Measurements from ENCODE around the gene PRDM16.

The PRDM16 gene

DNA sequence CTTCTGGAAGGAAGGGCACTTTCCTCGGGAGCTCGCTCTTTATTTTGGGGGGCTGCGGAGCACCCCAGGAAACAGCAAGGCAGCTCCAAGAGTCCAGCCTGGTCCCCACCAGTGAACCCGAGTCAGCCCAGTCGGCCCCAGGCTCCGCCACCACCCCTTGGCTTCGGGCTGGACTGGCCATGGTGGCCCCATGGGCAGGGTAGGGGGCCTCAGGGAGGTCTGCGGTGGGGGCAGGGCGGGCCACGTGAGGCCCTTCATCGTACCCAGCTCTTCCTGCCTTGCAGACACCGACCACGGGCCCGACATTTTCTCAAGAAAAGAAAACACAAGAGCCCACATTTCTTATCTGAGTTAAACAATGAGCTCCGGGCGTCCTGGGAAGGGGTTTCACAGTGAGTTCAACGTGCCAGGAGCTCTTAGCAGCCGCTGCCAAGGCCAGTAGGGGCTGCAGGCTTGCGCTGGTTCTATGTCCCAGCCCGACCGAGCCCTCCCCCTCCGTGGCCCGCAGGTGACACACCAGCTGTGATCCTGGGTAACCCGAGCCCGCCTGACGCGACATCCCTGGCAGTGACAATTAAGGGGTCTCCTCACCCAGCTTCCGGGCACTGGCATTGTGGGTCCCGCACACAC is 66.2 kb downstream of the PRDM16 start:
- Histone ChIP-seq H3K4me3 (ENCODE audit: low read length) (no peak overlapping the region), H3K9ac (ENCODE audit: low read length) (no peak overlapping the region), H3K27me3 (ENCODE audit: control insufficient read depth, insufficient read depth, low read length) (peaks cover 7% of the 10 kb centered on the region), H3K36me3 (ENCODE audit: control insufficient read depth, insufficient read depth, low read length) (no peaks in the 10 kb centered on the region), H3K27ac (ENCODE audit: low read depth, low read length) (no peak overlapping the region), H3K4me1 (ENCODE audit: control insufficient read depth, insufficient read depth, low read length) (peaks cover 4% of the 10 kb centered on the region)

DNA sequence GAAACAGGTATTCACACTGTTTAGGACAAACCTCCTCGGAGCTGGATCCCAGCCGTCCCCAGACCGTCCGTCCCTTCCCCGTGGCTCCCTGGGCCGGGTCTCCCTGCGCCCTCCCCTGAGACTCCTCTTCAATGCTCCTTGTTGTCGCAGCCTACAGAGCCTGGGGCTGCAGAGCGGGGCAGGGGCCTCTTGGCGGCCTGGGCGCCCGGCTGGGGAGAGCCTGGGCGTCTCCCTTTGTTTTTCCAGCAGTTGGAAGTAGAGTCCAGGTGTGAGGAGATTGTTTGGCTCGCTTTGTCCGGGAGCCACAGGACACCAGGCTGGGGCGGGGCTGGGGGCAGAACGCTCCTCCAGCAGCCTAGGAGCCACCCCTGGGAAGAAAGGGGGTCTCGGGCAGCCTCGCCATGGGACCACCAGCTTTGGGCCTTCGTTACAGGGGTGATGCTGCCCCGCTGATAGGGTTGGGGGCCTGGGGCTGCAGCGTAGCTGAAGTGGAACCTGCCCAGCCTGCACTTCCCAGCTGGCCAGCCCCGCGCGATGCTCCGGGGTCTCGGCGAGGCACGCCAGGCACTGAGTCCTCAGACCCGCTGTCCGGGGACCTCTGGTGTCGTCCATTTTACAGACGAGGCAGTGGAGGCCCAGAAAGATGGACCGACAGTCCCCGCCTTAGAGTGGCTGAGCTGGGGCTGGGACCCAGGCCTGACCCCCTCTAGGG is 66.9 kb downstream of the PRDM16 start:
- Histone ChIP-seq H3K4me1 (ENCODE audit: control insufficient read depth, insufficient read depth, low read length) (peaks cover 4% of the 10 kb centered on the region), H3K27ac (ENCODE audit: low read depth, low read length) (no peak overlapping the region), H3K36me3 (ENCODE audit: control insufficient read depth, insufficient read depth, low read length) (no peaks in the 10 kb centered on the region), H3K4me3 (ENCODE audit: low read length) (no peak overlapping the region), H3K27me3 (ENCODE audit: control insufficient read depth, insufficient read depth, low read length) (peaks cover 10% of the 10 kb centered on the region), H3K9ac (ENCODE audit: low read length) (no peak overlapping the region)

- no peak overlapping the region for H3K9ac ChIP-seq (ENCODE audit: low read length)
- no peaks in the 10 kb centered on the region for H3K36me3 ChIP-seq (ENCODE audit: control insufficient read depth, insufficient read depth, low read length)
- no peak overlapping the region for H3K4me3 ChIP-seq (ENCODE audit: low read length)
- H3K27ac ChIP-seq (ENCODE audit: low read depth, low read length): no peak overlapping the region
- H3K4me1 ChIP-seq (ENCODE audit: control insufficient read depth, insufficient read depth, low read length): peaks cover 4% of the 10 kb centered on the region
- peaks cover 10% of the 10 kb centered on the region for H3K27me3 ChIP-seq (ENCODE audit: control insufficient read depth, insufficient read depth, low read length)
Measured at GRCh38 chr1:3136532-3136931, 67.5 kb downstream of the PRDM16 start.

DNA sequence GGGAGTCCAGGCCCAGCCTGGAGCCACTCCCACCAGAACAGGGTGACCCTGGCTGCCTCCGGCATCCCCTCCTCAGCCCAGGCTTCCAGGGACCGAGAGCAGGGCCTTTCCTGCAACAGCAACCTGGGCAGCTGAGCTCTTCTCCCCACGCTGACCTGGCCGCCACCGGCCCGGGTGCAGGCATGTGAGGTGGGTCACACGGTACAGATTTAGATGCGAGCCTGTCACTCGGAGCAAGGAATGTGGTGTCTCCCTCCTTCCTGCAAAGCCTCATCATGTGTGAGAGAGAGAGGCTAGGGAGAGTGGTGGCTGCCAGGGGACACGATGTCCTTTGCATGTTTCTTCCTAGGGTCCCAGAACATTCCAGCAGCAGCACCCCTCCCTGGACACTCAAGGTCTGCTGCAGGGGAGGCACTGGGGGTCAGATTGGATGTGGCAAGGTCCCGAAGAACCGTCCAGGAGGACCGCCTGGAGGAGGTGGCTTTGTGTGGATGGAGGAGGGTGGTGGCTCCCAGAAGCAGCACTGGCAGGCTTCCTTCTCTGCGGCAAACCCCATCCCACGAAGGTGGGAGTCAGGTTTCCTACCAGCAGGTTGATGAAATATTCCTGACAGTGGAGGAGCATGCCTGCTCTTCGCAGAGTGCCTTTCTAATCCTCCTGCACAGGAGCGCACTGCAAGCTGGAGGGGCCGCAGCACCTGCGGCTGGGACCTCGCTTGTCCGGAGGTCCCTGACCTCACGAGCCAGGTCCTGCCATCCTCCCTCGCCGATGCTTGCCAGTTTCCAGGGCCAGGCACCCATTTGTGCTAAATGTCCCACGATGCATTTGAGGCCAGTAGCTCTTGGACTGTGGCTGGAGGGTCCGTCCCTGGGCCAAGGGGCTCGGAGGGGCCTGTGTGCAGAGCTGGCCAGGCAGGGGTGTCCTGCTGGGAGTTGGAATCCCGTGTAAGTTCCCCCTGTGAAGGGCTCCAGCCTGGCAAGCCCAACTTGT is 68.4 kb downstream of the PRDM16 start:
- peaks cover 10% of the 10 kb centered on the region for H3K27me3 ChIP-seq (ENCODE audit: control insufficient read depth, insufficient read depth, low read length)

GRCh38 chr1:3138623-3139151 is 69.7 kb downstream of the PRDM16 start:
- Histone ChIP-seq H3K9ac (ENCODE audit: low read length) (no peak overlapping the region), H3K27me3 (ENCODE audit: control insufficient read depth, insufficient read depth, low read length) (peaks cover 13% of the 10 kb centered on the region), H3K27ac (ENCODE audit: low read depth, low read length) (no peak overlapping the region), H3K4me1 (ENCODE audit: control insufficient read depth, insufficient read depth, low read length) (peaks cover 4% of the 10 kb centered on the region), H3K4me3 (ENCODE audit: low read length) (no peak overlapping the region), H3K36me3 (ENCODE audit: control insufficient read depth, insufficient read depth, low read length) (no peaks in the 10 kb centered on the region)

More for the DNA sequence above, 68.4 kb downstream of the PRDM16 start:
- H3K4me1 ChIP-seq (ENCODE audit: control insufficient read depth, insufficient read depth, low read length): peaks cover 4% of the 10 kb centered on the region
- no peak overlapping the region for H3K9ac ChIP-seq (ENCODE audit: low read length)
- H3K27ac ChIP-seq (ENCODE audit: low read depth, low read length): no peak overlapping the region
- no peak overlapping the region for H3K4me3 ChIP-seq (ENCODE audit: low read length)
- no peaks in the 10 kb centered on the region for H3K36me3 ChIP-seq (ENCODE audit: control insufficient read depth, insufficient read depth, low read length)

- Histone ChIP-seq H3K27me3 (ENCODE audit: control insufficient read depth, insufficient read depth, low read length) (peaks cover 16% of the 10 kb centered on the region), H3K4me3 (ENCODE audit: low read length) (peak overlapping the region; percentile 27), H3K9ac (ENCODE audit: low read length) (no peak overlapping the region), H3K27ac (ENCODE audit: low read depth, low read length) (no peak overlapping the region), H3K36me3 (ENCODE audit: control insufficient read depth, insufficient read depth, low read length) (no peaks in the 10 kb centered on the region), H3K4me1 (ENCODE audit: control insufficient read depth, insufficient read depth, low read length) (peaks cover 4% of the 10 kb centered on the region)
Measured at GRCh38 chr1:3139451-3139852, 70.4 kb downstream of the PRDM16 start.

- H3K4me1 ChIP-seq (ENCODE audit: control insufficient read depth, insufficient read depth, low read length): peaks cover 4% of the 10 kb centered on the region
- no peaks in the 10 kb centered on the region for H3K36me3 ChIP-seq (ENCODE audit: control insufficient read depth, insufficient read depth, low read length)
- H3K4me3 ChIP-seq (ENCODE audit: low read length): peak overlapping the region; percentile 27
- no peak overlapping the region for H3K9ac ChIP-seq (ENCODE audit: low read length)
- H3K27ac ChIP-seq (ENCODE audit: low read depth, low read length): no peak overlapping the region
- H3K27me3 ChIP-seq (ENCODE audit: control insufficient read depth, insufficient read depth, low read length): peaks cover 16% of the 10 kb centered on the region
Measured at GRCh38 chr1:3139871-3140361, 70.9 kb downstream of the PRDM16 start.

DNA sequence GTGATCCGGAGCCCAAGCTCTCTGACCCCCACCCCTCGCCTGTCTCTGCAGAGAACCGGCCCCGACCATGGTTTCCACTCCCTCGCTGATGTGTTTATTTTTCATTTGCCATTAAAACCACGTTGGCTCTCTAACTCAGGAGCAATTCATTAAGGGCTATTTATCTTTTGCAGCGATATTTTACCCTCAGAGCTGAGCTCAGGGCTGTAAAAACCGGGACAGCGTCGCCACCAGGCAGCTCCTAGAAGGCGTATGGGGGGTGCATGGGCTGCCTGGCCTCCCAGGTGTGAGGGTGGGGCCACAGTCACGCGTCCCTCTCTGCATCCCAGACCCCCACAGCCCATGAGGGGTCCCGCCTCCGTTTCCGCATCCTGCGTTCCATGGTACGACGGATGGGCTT is 71.4 kb downstream of the PRDM16 start:
- peaks cover 16% of the 10 kb centered on the region for H3K27me3 ChIP-seq (ENCODE audit: control insufficient read depth, insufficient read depth, low read length)
- no peaks in the 10 kb centered on the region for H3K36me3 ChIP-seq (ENCODE audit: control insufficient read depth, insufficient read depth, low read length)
- no peak overlapping the region for H3K27ac ChIP-seq (ENCODE audit: low read depth, low read length)
- no peak overlapping the region for H3K4me3 ChIP-seq (ENCODE audit: low read length)
- H3K9ac ChIP-seq (ENCODE audit: low read length): no peak overlapping the region
- H3K4me1 ChIP-seq (ENCODE audit: control insufficient read depth, insufficient read depth, low read length): peaks cover 4% of the 10 kb centered on the region

DNA sequence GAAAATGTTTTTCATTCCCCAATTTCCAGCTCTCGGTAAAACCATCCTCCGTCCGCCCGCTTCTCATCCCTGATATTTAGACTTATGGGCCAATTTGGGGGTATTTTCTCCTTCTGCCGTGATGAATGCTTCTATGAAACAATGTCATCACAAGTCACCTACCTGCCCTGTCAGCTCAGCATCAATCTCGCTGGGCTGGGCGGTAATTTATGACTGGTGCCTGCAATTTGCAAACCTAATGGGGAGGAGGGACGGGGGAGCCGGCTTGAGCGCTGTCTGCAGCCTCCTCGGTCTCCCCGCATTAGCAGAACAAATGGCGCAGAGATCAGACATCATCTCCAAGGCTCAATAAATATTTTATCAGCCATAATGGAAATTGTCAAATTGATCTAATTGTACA is 72.1 kb downstream of the PRDM16 start:
- H3K27me3 ChIP-seq (ENCODE audit: control insufficient read depth, insufficient read depth, low read length): peaks cover 16% of the 10 kb centered on the region
- H3K27ac ChIP-seq (ENCODE audit: low read depth, low read length): no peak overlapping the region
- H3K4me3 ChIP-seq (ENCODE audit: low read length): no peak overlapping the region
- H3K9ac ChIP-seq (ENCODE audit: low read length): no peak overlapping the region
- peaks cover 4% of the 10 kb centered on the region for H3K4me1 ChIP-seq (ENCODE audit: control insufficient read depth, insufficient read depth, low read length)
- H3K36me3 ChIP-seq (ENCODE audit: control insufficient read depth, insufficient read depth, low read length): no peaks in the 10 kb centered on the region

DNA sequence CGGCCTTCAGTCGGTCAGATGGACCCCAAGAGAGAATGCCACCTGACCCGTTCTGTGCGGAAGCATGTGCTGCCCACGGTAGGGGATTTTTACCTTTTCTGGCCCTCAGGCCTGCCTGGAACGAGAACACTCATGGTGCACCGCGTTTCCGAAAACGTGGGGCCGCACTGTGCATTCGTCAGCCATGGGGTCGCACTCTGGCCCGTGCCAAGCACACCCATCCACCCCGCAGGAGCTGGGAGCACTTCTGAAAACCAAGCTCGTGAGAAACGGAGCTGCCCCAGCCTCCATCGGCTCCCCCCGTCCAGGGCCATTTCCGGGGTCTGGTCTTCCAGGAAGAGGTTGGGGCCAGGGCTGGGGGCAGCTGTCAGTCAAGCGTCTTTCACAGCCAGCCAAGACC is 72.8 kb downstream of the PRDM16 start:
- peaks cover 16% of the 10 kb centered on the region for H3K27me3 ChIP-seq (ENCODE audit: control insufficient read depth, insufficient read depth, low read length)
- H3K36me3 ChIP-seq (ENCODE audit: control insufficient read depth, insufficient read depth, low read length): no peaks in the 10 kb centered on the region
- H3K4me3 ChIP-seq (ENCODE audit: low read length): no peak overlapping the region
- no peak overlapping the region for H3K9ac ChIP-seq (ENCODE audit: low read length)
- no peak overlapping the region for H3K27ac ChIP-seq (ENCODE audit: low read depth, low read length)
- H3K4me1 ChIP-seq (ENCODE audit: control insufficient read depth, insufficient read depth, low read length): peaks cover 4% of the 10 kb centered on the region

- H3K27me3 ChIP-seq (ENCODE audit: control insufficient read depth, insufficient read depth, low read length): peaks cover 13% of the 10 kb centered on the region
- no peak overlapping the region for H3K27ac ChIP-seq (ENCODE audit: low read depth, low read length)
- no peaks in the 10 kb centered on the region for H3K36me3 ChIP-seq (ENCODE audit: control insufficient read depth, insufficient read depth, low read length)
- no peak overlapping the region for H3K4me3 ChIP-seq (ENCODE audit: low read length)
- H3K4me1 ChIP-seq (ENCODE audit: control insufficient read depth, insufficient read depth, low read length): peaks cover 4% of the 10 kb centered on the region
- no peak overlapping the region for H3K9ac ChIP-seq (ENCODE audit: low read length)
Measured at GRCh38 chr1:3142236-3142635, 73.2 kb downstream of the PRDM16 start.

- H3K36me3 ChIP-seq (ENCODE audit: control insufficient read depth, insufficient read depth, low read length): no peaks in the 10 kb centered on the region
- peaks cover 15% of the 10 kb centered on the region for H3K27me3 ChIP-seq (ENCODE audit: control insufficient read depth, insufficient read depth, low read length)
- no peak overlapping the region for H3K9ac ChIP-seq (ENCODE audit: low read length)
- no peak overlapping the region for H3K27ac ChIP-seq (ENCODE audit: low read depth, low read length)
- H3K4me1 ChIP-seq (ENCODE audit: control insufficient read depth, insufficient read depth, low read length): peaks cover 4% of the 10 kb centered on the region
- no peak overlapping the region for H3K4me3 ChIP-seq (ENCODE audit: low read length)
Measured at GRCh38 chr1:3142751-3143150, 73.7 kb downstream of the PRDM16 start.

All from rectal smooth muscle tissue (tissue), 1 donor.